Stimulated activated naive CD8-positive, alpha-beta T cell treated with anti-CD3 and anti-CD28 coated beads, Interleukin-15, Interleukin-2, amounts not matched to agents 100 U/mL and 50 U/mL, for 24 hours (primary cell): Measurements from ENCODE around the gene TP53TG3E.
A peak's percentile ranks its signal among the peaks of the same experiment; 100 is the strongest.
"Not testable (repeated sequence)": the region's sequence is repeated elsewhere in the genome, so short reads cannot be mapped to it uniquely, and the experiment has no call there.

Experiments used
- ATAC-seq: fragments of 150-1000 bp; cut with Tn5 transposase; one replicate; pipeline ENCODE4 v1.10.0; 2021
- DNase-seq: peaks from one replicate; pipeline ENCODE4 v3.0.0; 2021

Gene TP53TG3E

GRCh38 chr16:33304006-33304405, at the start of gene TP53TG3E:
Gene TP53TG3E, plus strand, starts transcription at chr16:33304306. Its CDS starts 68 bp downstream, at chr16:33304374.
- ATAC-seq, DNase-seq: not testable (repeated sequence)

GRCh38 chr16:33336226-33337012, 32.3 kb downstream of the TP53TG3E start:
- not testable (repeated sequence) for ATAC-seq
- peak; percentile 43 for DNase-seq

- not testable (repeated sequence) for ATAC-seq
- DNase-seq, result peak; percentile 14
These were observed 33.8 kb downstream of the TP53TG3E start for GRCh38 chr16:33337627-33338542.

- DNase-seq, result peak; percentile 11
- ATAC-seq, result not testable (repeated sequence)
These were observed 34.4 kb downstream of the TP53TG3E start for GRCh38 chr16:33338543-33338951.

GRCh38 chr16:33339093-33340061, 35.3 kb downstream of the TP53TG3E start:
- DNase-seq (peak; percentile 38), ATAC-seq (peak; percentile 72)
